ENCODE results near the gene ACKR3. TPM values are rescaled to one million over a fixed set of nuclear protein-coding genes. Genes with fewer than 3 reads are reported as not detected.

Gene ACKR3
- total RNA-seq, 1 donor from 2014 or later, result 1.2 TPM

DNA sequence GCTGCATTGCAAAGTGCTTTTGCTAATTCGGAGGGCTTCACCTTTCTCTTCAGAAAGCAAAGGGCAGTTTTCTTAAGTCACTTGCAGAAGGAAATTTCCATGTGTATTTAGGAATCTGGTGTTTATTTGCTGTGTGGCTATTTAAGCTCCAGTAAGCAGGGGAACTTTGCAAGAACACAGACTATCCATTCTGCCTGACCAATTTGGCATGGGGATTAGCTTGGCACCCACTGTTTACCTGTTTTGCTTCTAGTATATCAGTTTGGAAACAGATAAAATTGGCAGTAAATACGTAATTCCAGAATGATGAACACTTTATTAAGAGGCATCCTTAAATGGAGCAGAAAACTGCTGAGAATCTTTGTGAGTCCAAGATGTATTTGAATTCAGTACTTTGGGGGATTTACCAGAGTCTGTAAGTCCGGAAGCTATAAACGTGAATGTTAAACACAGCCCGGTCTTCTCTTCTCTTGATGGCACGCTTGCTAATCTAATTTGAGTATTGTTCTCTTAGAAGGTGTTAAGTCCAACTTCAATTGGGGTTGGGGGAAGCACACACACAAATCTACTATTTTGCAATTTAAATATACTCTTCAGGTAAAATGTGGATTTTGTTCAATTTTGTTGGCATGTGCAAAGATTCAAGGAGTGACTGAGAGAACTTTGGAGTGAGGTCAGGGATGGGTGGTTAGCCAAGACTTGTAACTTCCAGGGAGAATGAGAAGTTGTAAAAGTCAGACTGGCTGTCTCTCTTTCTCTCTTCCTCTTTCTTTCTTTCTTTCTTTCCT, 650 bp downstream of the ACKR3 start:
- Mint-ChIP-seq H3K27me3 (ENCODE audit: unreplicated experiment) (peaks cover 6% of the 10 kb centered on the region), H3K36me3 (ENCODE audit: unreplicated experiment) (no peaks in the 10 kb centered on the region), H3K4me1 (ENCODE audit: low read depth, unreplicated experiment) (peaks cover 35% of the 10 kb centered on the region), H3K9me3 (ENCODE audit: unreplicated experiment) (peaks cover 6% of the 10 kb centered on the region), H3K4me3 (ENCODE audit: unreplicated experiment) (peak overlapping the region; percentile 73), H3K27ac (ENCODE audit: unreplicated experiment) (no peak overlapping the region)
- no peak for DNase-seq
- TF ChIP-seq, protein P1, sequence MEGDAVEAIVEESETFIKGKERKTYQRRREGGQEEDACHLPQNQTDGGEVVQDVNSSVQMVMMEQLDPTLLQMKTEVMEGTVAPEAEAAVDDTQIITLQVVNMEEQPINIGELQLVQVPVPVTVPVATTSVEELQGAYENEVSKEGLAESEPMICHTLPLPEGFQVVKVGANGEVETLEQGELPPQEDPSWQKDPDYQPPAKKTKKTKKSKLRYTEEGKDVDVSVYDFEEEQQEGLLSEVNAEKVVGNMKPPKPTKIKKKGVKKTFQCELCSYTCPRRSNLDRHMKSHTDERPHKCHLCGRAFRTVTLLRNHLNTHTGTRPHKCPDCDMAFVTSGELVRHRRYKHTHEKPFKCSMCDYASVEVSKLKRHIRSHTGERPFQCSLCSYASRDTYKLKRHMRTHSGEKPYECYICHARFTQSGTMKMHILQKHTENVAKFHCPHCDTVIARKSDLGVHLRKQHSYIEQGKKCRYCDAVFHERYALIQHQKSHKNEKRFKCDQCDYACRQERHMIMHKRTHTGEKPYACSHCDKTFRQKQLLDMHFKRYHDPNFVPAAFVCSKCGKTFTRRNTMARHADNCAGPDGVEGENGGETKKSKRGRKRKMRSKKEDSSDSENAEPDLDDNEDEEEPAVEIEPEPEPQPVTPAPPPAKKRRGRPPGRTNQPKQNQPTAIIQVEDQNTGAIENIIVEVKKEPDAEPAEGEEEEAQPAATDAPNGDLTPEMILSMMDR (IDR thresholded peaks at IDR 0.05; ENCODE audit: partially characterized antibody, unreplicated experiment), result no peak

DNA sequence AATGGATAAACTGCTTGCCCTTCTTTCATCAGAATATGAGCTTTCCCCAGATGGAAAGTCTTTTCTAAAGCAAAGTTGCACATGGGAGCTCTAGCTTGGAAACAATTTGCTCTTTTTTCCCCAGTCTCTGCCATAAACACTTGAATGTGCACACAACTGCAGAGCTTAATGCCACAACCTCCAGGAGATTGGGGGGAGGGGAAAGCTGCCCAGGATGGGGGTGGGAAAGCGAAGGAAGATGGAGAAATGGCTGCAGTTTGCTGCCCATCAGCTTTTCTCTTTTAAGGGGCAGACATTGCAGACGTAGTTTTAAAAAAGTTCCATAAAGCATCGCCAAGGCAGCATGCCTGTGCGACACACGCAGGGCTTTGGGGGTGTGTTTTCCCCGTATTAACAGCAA, 1.5 kb downstream of the ACKR3 start:
- H3K4me1 Mint-ChIP-seq (ENCODE audit: low read depth, unreplicated experiment), result peaks cover 43% of the 10 kb centered on the region
- no peak for DNase-seq
- H3K36me3 Mint-ChIP-seq (ENCODE audit: unreplicated experiment), result no peaks in the 10 kb centered on the region
- H3K4me3 Mint-ChIP-seq (ENCODE audit: unreplicated experiment), result peak overlapping the region; percentile 15
- peaks cover 6% of the 10 kb centered on the region for H3K27me3 Mint-ChIP-seq (ENCODE audit: unreplicated experiment)
- H3K9me3 Mint-ChIP-seq (ENCODE audit: unreplicated experiment), result peaks cover 6% of the 10 kb centered on the region
- TF ChIP-seq, protein P1 (IDR thresholded peaks at IDR 0.05; ENCODE audit: partially characterized antibody, unreplicated experiment), result no peak
- H3K27ac Mint-ChIP-seq (ENCODE audit: unreplicated experiment), result no peak overlapping the region

DNA sequence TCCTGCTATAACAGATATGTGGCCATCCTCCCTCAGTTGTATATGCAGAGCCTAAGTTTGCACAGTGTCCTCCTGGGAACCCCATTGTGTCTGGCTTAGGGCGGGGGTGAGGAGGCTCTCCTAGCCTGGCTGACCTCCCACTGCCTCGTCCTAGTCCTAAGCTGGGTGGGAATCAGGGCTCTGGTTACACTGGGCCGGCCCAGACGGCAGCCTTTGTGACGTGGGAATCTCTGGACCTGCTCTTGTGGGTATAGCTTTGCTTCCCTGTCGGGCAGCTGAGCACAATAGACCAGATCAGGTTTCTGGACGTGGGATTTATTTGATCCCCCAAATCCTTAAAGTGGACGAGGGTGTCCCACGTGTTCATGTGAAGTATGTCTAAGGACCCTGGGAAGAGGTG, 2.9 kb downstream of the ACKR3 start:
- Mint-ChIP-seq H3K27ac (ENCODE audit: unreplicated experiment) (no peak overlapping the region), H3K4me1 (ENCODE audit: low read depth, unreplicated experiment) (peaks cover 45% of the 10 kb centered on the region), H3K9me3 (ENCODE audit: unreplicated experiment) (peaks cover 6% of the 10 kb centered on the region), H3K36me3 (ENCODE audit: unreplicated experiment) (peaks cover 7% of the 10 kb centered on the region), H3K4me3 (ENCODE audit: unreplicated experiment) (no peak overlapping the region), H3K27me3 (ENCODE audit: unreplicated experiment) (no peaks in the 10 kb centered on the region)
- DNase-seq, result no peak
- TF ChIP-seq, protein P1 (IDR thresholded peaks at IDR 0.05; ENCODE audit: partially characterized antibody, unreplicated experiment), result no peak

DNA sequence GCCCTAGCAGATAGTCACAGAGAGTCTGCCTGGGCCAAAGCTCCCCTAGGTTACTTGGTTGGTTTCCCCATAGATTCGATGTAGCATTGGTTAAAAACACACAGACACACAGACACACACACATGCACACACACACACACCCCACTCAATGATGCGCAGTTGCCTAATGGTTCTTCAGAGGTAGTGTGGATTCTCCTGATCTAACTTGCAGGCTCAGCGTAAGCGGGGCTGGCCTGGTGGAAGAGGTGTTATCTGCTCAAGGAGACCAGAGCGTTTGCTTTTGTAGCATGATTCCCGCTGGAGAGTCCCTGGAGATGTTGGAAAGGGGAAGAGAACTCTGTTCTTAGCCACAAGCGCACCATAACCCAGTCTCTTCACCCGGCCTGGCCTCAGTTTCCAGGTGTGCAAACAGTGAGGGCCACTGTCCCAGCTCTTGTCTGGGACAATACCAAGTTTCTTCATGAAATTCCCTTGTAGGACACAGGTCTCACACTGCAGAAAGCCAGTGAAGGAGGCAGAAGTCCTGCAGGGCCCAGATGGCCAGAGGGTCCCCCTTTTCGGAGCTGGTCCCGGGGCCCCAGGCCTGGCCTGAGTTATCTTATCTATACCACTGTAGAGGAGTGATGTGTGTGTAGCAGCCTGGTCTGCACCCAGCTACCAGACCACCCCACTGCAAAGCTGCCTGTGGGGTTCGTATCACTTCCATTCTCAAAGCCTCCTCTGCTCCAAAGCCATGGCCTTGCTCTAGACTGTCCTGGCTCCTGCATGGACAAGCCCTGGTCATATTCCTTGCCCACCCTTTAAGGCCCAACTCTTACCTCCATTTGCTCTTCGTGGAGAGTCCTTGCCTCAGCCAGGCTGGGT, 3.7 kb downstream of the ACKR3 start:
- H3K36me3 Mint-ChIP-seq (ENCODE audit: unreplicated experiment), result peaks cover 7% of the 10 kb centered on the region
- H3K9me3 Mint-ChIP-seq (ENCODE audit: unreplicated experiment), result peaks cover 3% of the 10 kb centered on the region
- no peak for DNase-seq
- peaks cover 45% of the 10 kb centered on the region for H3K4me1 Mint-ChIP-seq (ENCODE audit: low read depth, unreplicated experiment)
- H3K27me3 Mint-ChIP-seq (ENCODE audit: unreplicated experiment), result no peaks in the 10 kb centered on the region
- TF ChIP-seq, protein P1 (IDR thresholded peaks at IDR 0.05; ENCODE audit: partially characterized antibody, unreplicated experiment), result no peak
- H3K27ac Mint-ChIP-seq (ENCODE audit: unreplicated experiment), result no peak overlapping the region
- H3K4me3 Mint-ChIP-seq (ENCODE audit: unreplicated experiment), result no peak overlapping the region

Data from glutamatergic neuron (in vitro differentiated cells).